Measurements from ENCODE around the gene CREB3L2.

The CREB3L2 gene

DNA sequence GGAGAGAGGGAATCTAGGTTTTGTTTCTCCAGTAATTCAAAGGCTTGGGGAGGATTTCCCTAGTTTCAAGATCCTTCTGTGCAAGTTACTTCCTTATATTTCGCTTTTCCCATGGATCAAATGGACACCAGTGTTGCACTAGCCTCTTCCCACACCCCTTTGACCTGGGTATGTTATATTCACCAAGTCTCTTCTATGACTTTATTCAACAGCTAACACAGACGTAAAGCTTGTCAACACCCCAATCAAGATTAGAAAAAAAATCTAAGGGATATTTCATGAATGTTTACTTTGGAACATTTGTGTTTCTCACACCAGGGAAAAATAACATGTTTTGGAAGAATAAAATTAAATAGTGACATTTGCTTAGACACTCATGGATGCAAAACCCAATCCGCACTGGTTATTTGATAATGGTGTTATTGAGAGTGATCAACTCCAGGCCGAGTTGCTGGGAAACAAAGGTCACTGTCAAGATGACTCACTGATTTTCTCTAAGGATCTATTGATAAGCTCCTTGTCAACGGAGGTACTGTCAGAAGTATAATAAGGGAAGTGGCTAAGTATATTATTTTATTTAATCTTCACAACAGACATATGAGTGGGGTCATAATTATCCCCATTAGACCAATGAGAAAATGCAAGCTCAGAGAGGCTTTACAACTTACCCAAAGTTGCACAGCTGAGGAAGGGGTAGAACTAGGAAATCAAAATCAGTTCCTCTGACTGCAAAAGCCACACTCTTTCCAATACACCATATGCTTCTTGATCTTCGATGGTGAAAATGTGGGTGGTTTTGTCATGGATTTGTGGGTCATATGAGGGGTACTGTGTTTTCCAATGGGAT is 52.2 kb downstream of the CREB3L2 start:
- TF ChIP-seq, protein P1, sequence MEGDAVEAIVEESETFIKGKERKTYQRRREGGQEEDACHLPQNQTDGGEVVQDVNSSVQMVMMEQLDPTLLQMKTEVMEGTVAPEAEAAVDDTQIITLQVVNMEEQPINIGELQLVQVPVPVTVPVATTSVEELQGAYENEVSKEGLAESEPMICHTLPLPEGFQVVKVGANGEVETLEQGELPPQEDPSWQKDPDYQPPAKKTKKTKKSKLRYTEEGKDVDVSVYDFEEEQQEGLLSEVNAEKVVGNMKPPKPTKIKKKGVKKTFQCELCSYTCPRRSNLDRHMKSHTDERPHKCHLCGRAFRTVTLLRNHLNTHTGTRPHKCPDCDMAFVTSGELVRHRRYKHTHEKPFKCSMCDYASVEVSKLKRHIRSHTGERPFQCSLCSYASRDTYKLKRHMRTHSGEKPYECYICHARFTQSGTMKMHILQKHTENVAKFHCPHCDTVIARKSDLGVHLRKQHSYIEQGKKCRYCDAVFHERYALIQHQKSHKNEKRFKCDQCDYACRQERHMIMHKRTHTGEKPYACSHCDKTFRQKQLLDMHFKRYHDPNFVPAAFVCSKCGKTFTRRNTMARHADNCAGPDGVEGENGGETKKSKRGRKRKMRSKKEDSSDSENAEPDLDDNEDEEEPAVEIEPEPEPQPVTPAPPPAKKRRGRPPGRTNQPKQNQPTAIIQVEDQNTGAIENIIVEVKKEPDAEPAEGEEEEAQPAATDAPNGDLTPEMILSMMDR (IDR thresholded peaks at IDR 0.05; ENCODE audit: low read depth, low read length), result no peak
- no peak for DNase-seq (ENCODE audit: extremely low read depth, low read depth)

DNA sequence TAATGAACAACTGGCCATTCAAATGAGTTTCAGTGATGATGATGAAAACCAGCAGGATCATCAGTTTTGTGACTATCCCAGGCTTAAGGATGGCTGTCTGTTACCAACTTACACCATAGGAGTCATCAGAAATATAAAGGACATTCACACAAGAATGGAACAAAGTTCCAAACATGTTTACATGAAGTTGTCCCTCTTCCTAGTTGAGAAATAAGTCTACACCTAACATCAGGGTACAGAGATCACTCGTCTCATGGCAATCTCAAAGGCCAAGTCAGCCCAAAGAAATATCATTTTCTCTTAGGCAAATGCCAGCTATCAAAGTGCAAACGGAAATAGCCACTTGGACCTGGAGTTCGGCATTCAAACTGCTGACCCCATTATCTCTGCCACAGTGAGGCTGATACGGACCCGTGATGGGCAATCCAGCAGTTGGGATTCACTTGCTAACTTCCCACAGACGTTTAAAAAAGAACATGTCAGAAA is 53.0 kb downstream of the CREB3L2 start:
- TF ChIP-seq, protein P1 (IDR thresholded peaks at IDR 0.05; ENCODE audit: low read depth, low read length), result no peak
- no peak for DNase-seq (ENCODE audit: extremely low read depth, low read depth)

DNA sequence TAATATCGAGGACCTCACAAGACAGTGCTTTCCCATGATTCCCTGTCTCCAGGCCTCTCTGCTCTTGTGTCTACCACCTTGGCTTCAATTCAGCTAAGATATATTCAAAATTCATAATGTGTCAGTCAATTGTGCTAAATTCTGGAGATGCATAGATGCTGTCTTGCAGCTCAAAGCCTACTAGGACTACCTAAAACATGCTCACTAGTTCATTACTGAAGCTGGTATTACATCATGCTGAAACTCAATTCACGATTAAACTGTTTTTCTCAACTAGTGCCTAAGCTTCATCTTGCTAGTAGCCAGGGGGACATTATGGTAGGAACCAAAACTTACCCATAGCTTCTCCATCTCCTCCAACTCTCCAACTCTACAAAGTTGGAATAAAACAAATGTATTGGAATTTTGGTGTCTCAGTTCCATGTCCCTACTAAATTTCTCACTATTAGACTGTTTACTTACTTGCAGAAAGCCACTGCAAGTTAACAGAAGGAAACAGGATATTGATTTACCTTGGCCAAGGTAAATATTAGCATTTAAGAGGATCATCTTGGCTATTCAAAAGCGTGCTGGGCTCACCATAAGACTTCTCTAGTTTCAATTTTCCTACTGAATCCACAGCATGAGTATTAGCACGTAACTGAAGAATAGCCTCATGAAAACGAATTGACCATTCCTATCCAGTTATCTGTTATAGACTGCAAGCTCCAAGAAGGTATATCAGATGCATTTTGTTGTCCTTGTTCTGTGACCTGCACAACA is 53.6 kb downstream of the CREB3L2 start:
- DNase-seq (ENCODE audit: extremely low read depth, low read depth), result no peak
- TF ChIP-seq, protein P1 (IDR thresholded peaks at IDR 0.05; ENCODE audit: low read depth, low read length), result no peak

DNA sequence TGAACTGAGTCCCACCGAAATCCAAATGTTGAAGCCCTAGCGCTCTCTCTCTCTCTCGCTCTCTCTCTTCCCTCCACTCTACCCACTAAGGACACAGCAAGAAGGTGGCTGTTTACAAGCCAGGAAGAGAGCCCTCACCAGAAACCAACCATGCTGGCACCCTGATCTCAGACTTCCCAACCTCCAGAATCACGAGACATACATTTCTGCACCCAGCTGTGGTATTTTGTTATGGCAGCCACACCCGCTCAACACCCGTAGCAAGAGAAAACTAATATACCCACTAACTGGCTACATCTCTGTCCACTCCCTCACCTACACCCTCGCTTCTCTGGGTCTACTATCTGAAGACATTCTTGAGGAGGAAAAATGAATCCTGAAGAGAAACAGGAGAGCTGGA is 54.8 kb downstream of the CREB3L2 start:
- DNase-seq (ENCODE audit: extremely low read depth, low read depth), result no peak
- TF ChIP-seq, protein P1 (IDR thresholded peaks at IDR 0.05; ENCODE audit: low read depth, low read length), result no peak

DNA sequence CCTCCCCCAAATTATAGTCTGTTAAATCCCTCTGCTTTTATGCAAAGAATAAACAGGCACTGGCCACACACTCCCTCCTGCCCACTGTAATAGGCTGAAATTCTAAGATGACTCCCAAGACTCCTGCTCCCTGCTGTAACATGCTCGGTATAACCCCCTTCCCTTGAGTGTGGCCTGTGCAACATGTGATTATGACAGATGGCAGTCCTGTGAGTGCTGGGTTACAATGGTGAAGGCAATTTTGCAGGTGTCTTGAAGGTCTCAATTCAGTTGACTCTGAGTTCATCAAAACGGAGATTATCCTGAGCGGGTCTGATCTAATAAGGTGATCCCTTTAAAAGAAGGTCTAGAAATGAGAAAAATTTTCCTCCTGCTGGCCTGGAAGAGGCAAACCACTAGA is 55.9 kb downstream of the CREB3L2 start:
- DNase-seq (ENCODE audit: extremely low read depth, low read depth), result no peak
- TF ChIP-seq, protein P1 (IDR thresholded peaks at IDR 0.05; ENCODE audit: low read depth, low read length), result no peak

DNA sequence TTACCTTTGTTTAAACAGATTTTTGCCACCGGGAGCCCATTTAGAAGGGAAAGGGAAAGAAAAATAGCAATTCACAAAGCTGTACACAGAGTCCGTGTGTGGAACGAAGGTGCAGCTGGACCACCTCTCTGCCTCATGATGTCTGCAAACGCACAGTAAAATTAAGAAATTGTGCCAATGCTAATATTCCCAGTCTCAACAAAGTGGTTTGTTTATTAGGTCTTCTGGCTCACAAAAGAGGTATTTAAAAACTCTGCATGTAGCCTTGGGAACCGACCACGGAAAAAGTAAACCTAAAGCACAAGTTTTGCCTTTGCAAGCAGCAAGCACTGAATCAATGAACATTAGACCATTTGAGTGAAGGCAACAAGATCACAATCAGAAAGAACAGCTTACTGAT is 57.7 kb downstream of the CREB3L2 start:
- DNase-seq (ENCODE audit: extremely low read depth, low read depth), result no peak
- TF ChIP-seq, protein P1 (IDR thresholded peaks at IDR 0.05; ENCODE audit: low read depth, low read length), result no peak

DNA sequence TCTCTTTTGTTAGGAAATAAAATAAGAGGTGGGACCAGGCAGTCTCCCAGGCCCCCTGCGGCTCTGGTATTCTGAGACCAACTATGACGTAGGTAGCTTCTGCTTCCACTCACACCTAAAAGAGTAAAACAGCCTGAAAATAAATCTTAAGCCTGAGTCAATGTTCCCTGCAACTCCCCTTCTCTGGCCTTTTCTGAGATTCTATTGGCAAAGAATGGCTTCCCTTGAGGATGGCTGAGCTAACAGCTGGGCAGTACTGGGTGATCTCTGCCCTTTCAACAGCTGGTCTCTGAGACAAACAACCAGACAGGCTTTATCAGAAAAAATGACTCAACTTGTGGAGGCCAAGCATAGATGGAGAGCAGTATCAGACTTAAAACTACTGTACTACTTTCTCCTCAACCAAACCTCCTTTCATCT is 58.7 kb downstream of the CREB3L2 start:
- DNase-seq (ENCODE audit: extremely low read depth, low read depth), result no peak
- TF ChIP-seq, protein P1 (IDR thresholded peaks at IDR 0.05; ENCODE audit: low read depth, low read length), result no peak
